ENCODE results near the gene HHLA2. TPM values are rescaled to one million over a fixed set of nuclear protein-coding genes. Genes with fewer than 3 reads are reported as not detected.

HHLA2 gene, protein sequence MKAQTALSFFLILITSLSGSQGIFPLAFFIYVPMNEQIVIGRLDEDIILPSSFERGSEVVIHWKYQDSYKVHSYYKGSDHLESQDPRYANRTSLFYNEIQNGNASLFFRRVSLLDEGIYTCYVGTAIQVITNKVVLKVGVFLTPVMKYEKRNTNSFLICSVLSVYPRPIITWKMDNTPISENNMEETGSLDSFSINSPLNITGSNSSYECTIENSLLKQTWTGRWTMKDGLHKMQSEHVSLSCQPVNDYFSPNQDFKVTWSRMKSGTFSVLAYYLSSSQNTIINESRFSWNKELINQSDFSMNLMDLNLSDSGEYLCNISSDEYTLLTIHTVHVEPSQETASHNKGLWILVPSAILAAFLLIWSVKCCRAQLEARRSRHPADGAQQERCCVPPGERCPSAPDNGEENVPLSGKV
- not detected for total RNA-seq

DNA sequence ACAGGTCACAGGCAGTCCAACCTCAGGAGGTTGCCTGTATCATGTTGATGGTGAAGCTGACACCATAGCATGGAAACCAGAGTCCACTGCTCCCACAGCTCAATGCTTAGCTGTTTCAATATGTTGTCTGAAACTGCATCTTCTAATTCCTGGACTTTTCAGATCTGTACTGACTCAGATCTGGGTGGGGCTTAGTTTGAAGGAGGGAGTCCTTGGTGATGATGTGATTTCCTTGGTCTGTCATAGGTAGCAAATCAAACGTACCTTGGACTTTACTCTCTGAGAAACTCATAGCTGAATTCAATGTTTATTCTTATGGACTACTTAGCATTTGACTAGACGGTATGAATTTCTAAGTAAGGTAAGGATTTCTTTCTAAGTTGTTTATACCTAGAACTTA is at the start of gene HHLA2:
TSS of gene HHLA2 (plus strand) at position 310 of the 400 bp plus-strand sequence. CDS start 55,266 bp downstream, outside the sequence.

Other genes with a start within 250 kb of the HHLA2 start
- gene CD47, start 205.5 kb upstream of the HHLA2 start, total RNA-seq, result 180 TPM
- 87.9 TPM for gene IFT57, start 74.1 kb upstream of the HHLA2 start, total RNA-seq
- gene MYH15, start 214.0 kb downstream of the HHLA2 start, total RNA-seq, result 58.3 TPM

All from camera-type eye (tissue), 1 donor.